SHP77 (cell line): ENCODE measurements around the gene CELF2.

ENCODE experiments used
- DNase-seq, 2 experiments: peaks; one replicate each; lab custom pipeline; 2025; lab: John Stamatoyannopoulos, UW

Gene CELF2

DNA sequence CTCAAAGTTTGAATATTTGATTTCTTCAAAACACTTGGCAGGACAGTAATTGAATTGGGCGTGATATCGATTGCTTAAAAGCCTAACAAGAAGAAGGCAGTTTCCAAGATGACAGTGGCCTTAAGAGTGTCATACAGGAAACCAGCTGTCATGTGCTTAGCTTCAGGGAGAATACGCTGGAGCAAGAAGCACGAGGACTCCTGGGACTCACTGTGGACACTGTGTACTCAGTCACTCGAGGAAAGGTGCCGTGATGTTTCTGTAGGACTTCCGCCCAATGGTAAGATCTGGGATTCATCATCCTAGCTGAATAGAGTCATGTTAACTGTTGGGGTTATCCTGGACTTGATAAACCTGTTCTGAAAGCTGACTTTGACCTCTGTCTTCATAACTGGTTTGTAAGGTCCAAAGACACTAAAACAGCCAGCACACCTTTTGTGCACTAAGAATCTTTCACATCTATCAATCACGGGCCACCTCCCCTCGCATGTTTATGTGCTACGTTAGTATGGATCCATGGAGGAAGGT, 113.5 kb downstream of the CELF2 start:
- DNase-seq: no peak

DNA sequence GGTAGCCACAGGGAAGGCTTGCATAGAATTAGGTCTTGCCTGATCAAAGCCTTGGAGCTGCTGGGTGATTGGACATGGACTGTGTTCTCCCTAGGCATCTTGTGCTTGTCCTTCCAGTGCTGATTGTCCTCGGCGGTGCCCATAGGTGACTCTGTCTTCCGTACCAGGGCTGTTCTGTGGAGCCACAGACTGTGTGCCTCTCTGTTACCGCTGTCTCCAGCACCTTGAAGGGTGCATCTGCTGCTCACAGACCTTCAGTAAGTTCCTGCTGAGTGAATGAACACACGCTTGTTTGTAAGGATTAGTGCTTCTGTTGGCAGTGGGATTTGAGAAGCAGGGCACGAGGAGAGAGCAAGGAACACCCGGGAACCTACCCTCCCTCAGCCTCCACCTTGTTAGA, 116.7 kb downstream of the CELF2 start:
- no peak for DNase-seq

DNA sequence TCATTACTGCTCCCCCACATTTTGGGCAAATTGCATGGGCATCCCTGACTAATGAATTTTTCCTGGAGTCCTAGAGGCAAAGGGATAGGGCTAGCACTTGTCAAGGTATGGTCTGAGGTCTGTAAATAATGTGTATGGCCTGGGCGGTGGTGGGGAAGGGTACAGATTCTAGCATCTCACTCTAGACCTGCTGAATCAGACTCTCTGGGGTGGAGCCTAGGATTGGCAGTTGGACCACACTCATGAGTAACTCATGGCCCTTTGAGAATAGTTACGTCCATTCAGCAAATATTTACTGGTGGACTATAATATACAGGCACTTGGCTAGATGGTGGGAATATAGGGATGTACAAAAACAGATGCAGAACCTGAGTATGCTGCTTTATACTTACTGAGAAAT, 118.0 kb downstream of the CELF2 start:
- no peak for DNase-seq

DNA sequence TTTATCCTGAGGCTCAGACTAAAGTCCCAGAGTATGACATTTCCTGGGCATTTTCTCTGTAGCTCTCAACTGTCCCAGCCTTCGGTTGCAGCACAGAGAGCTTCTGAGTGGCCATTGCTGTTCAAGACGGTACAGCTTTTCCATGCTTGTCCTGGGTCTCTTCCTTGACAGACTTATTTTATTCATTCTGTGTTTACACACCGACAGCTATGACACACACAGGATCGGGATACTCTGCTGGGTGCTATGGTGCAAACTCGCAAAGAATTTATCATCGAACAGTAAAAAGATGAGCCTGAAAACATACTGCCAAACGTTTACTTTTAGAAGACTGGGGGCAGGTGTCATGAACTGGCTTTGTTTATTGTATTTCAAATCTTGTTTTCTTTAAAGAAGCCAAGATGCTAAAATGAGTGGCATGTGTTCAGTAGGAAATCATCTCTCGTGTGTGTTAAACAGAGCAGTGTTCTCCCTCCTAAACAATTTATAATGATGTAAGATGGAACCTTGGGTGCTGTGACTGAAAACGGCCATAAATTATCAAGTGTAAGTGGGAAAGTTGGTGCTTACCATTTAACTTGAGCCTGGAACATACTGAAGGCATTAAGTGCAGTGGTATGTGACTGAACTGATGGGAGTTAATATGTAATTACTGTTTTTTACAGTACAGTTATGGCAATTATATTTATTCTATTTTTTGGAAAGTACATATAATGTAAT, 120.8 kb downstream of the CELF2 start:
- no peak for DNase-seq

DNA sequence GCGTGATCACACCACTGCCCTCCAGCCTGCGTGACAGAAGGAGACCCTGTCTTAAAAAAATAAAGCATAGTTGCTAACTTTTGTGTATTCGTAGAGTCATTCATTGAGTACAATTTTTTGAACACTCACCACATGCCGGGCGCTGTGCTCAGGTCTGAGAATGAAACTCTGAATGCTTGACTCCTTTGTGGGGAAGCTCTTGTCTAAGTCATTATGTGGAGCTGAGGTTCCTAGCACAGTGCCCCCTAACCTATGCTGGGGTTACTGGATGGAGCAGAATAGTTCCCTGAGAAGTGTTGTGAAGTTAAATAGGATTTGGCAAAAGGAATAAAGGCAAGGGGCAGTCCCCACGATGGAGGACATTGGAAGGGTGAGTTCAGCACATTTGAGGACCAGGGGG, 123.3 kb downstream of the CELF2 start:
- no peak for DNase-seq

DNA sequence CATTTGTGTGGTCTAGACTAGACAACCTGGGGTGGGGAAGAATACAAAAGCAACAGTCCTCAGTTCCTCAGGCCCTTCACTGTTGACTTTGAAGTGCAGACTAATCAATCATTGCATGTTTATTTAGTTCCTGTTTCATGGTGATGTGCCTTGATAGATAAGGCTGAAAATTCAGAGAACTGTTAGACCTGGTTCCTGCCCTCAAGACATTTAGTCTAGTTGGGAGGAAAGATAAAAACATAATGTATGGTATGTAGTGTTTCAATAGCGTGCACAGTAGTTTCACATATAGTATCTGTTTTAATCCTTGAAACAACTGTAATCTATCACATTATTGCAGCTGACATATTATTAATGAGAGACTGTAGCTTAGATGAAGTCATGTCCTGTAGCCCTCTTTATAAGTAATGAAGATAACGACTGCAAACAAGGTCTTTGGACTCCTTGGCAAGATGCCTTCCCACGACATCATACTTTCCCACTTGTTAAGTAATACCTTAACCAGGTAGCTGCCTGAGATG, 124.0 kb downstream of the CELF2 start:
- no peak for DNase-seq

DNA sequence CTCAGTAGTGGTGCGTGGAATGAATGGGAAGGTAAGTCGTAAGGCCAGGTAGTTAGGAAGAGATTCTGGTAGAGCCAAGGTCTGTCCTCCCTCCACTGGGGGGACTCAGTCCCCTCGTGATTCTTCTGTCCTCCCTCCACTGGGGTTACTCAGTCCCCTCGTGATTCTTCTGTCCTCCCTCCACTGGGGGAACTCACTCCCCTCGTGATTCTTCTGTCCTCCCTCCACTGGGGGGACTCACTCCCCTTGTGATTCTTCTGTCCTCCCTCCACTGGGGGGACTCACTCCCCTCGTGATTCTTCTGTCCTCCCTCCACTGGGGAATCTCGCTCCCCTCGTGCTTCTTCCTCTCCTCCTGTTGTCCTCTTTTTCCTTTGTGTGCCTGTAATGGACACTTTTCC, 125.1 kb downstream of the CELF2 start:
- no peak for DNase-seq

DNA sequence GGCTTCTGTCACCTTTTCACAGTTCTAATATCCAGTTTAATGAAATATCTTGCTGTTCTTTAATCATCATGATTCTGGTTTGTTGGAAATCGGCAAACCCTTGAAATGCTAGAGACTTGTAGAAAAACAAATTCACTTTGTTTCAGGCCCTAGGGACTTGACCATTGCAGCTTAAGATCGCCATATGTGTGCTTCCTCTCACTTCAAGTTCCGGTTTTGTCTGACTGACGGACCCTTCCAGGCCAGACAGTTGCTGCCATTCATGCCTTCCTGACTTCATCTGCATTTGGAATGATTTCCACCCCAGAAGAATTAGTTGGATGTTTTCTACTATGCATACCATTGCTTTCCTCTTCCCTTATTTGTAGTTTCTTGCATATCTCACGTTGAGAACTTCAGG, 125.6 kb downstream of the CELF2 start:
- DNase-seq: no peak

DNA sequence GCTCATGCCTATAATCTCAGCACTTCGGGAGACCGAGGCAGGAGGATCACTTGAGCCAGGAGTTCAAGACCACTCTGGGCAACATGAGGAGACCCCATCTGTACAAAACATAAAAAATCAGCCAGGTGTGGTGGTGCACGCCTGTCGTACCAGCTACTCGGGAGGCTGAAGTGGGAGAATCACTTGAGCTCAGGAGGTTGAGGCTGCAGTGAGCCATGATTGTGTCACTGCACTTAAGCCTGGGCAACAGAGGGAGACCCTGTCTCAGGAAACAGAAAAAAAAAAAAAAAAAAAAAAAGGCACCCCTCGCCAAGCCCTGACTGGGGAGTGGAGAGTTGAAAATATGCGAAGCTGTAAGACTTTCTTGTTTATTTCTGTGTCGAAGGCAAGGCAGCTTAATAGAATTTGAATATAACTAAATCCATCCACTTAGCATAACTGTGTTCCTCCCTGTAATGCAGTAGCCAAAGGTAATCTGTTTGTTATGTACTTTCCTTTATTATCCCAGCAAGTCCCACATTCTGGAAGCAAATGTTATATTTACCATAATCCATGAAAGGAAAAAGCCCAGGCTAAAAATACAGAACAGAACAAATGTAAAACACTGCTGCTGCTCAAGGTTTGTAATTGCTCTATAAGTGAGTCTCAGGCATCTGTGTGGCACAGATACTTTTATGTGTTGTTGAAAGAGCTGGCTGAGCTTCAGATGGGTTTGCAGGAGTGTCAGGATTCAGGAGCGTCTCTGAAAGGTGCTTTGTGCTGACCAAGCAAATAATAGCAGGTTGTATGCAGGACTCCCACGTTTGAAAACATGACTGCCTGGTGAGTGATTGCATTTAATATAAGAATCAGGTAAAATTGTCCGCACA, 127.2 kb downstream of the CELF2 start:
- no peak for DNase-seq

DNA sequence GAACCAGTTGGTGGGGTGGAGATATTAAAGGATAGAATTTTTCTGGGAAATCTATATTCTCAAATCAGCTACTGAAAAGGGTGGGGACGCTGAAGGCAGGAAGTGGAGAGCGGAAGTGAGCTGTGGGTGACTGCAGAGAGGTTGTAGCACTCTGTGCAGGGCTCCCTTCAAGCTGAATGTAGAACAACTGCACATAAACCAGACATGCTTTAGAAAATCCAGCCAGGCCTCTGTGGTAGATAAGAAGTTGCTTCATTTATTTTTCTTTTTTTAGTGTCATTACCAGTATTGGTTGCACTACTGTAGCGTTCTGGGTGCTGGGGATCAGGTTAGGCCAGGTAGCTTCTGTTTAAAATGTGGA, 127.8 kb downstream of the CELF2 start:
- DNase-seq: no peak

DNA sequence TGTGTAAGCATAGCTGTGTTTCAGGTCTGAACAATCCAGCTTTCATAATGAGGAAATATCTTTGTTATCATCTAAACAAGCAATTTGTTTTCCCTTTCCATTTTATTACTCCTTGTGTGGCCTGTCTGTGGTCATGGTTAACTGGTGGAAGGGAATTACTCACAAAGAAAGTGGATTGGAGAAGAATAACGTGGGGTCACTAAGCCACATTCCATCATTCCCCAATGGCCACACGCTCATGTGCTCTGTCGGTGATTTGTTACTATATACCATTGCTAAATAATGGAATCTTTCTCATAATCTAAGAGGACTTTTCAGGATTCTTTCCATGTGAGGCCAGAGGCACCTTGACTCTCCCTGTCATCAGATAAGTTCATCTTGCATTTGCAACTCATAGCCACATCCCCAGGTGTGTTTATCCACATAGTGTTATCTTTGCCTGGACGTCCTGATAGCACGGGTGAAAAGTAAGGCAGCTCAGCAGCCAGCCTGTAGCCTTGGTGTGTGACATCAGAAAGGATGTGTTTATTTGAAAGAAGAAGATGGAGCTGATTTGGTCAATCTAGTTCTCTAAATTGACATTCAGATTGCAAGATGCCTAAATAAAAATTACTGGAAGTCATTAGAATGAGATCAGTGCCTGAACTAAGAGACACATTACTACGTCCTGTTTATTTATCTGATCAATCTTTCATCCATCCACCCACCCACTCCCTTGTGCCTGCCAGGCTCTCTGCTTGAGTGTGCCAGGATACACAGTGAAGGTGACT, 128.9 kb downstream of the CELF2 start:
- DNase-seq: no peak

DNA sequence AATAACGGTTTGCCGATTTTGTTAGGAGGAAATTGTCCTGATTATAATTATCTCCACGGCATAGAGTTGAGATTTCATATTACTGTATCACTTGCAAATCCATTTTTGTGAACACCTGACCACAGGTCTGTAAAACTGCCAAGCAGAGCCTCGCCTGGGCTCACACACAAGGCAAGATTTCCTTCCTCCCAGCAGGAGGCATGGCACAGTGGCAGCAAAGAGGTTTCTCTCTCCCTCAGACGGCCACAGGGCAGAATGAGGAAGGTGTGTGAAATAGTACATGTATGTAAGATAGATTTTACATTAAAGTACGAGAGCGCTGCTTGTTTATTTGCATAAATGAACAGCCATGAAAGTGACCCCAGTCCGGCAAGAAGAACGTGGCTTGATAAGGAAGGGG, 130.1 kb downstream of the CELF2 start:
- no peak for DNase-seq

DNA sequence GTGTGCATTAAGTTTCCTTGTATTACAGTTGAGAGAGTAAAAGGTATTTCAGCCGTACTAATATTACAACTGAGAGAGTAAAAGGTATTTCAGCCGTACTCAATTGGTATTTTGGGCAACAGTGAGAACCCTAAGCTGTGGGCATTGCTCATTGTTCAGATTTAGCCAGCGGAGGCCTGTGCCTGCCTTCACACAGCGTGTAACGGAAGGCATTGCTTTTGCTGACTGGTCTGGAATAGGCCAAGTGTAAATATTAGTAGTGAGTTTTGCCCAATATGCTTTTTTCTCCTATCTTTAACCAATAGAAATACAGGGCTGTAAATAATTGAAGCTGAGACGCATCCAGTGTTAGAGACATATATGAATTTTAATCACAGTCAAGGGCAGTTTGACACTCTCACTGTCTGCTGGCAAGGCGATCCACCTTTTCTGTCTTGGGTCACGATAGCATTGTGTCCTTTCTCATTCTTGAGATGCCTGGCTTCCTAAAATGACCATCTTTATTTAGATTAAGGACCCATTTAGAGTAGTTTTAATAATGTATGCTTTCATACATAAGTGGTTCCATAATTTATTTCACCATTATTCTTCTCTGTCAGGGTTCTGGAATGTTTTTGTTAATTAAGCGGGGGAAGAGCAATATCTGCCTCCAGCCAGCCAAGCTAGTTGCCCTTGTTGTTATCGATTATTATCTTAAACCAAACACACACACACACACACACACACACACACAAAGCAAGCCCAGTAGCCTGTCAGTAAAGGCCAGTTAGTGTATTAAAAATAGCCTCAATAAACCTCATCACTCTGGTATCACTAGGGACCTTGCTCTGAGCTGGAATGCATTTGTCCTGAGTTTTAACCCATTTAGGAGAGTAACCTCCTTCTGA, 130.7 kb downstream of the CELF2 start:
- DNase-seq: no peak

DNA sequence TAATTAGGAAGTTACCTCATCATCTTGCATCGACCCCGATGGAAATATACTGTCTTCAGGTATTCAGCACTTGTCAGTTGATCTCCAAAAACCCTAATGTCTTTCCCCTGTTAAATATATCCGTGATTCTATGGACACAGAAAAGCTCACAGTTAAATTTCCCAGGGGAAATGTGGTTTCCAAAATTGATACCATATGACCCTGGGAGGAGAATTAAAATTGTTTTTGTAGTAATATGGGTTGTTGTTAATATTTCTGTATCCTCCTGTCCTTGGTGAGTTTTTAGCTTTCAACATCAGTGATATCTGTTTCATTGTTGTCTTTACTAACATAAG, 132.1 kb downstream of the CELF2 start:
- no peak for DNase-seq

DNA sequence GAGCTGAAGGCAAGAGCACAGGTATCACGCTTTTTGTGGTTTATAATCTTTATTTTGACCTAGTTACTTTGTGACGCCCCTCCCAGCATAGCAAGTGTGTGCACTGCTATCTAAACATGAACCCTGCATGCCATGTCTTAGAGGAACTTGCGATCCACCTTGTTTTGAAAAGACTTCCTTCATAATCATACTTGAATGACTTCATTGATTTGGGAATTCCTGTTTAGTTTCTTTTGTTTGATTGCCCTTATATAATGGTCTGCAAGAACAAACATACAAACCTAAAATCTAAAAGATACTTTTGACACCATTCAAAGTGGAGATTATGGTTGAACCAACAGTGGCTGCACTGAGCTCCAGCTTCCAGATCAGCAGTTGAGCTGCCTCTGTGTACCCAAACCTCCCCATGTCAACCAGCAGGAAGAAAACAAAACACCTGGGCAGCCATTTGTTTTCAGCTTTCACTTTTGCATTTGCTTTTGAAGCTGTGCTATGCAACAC, 132.6 kb downstream of the CELF2 start:
- no peak for DNase-seq

DNA sequence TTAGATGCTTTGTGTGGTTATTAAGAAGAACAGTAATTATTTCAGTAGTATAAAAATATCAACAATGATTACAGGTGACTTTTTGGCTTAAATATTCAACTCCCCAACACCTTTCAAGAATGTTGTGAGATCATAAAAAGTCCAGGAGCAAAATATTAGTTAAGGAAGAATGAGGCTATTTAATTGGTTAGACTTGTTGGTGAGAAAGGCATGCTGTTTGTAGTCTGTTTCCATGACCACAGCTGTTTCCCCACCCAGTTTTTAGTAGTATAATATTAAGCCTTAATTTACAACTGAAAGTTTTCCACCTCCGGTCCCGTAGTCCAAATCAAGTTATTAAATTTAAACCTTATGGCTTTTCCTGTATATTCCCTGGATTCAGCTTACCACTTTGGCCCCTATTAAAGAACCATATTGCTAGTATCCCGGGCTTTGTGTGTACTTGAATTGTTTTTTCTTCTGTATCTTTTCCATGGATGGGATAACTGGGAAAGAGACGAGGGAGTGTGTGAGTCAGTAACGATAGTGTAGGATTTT, 133.3 kb downstream of the CELF2 start:
- no peak for DNase-seq

DNA sequence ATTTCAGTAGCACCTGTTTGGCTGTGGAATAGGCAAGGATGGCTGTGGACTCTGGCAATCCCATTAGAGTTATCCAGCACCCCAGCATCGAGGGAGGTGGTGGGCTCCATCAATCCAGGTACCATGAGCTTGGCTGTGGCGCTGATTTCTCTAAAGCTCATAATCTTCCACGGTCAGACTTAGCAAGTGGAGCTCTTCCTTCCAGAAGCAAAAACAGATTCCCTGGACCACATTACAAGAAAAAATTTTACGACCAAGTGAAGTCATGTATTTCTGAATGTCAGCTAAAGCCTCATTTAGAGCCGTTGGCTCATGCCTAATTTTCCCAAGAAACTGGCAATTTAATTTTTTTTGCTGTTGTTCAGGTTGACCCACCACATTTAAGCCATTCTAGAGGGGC, 135.1 kb downstream of the CELF2 start:
- no peak for DNase-seq

DNA sequence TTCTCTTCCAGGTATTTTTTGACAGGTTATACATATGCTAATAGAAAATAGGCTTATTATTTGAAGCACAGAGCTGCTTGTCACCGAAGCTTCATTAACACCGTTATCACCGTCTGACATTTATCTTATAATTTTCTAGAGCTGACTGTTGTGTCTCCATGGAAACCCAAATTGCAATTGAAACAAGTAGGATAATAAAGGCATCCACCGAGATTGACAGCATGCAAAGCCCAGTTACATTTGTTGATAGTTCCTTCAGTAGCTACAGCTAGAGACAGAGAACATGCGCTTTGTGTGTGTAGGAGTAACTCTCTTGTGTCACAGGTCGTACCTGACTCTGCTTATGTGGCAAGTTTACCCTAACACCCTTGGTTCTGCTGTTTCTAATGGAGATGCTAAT, 135.6 kb downstream of the CELF2 start:
- no peak for DNase-seq

DNA sequence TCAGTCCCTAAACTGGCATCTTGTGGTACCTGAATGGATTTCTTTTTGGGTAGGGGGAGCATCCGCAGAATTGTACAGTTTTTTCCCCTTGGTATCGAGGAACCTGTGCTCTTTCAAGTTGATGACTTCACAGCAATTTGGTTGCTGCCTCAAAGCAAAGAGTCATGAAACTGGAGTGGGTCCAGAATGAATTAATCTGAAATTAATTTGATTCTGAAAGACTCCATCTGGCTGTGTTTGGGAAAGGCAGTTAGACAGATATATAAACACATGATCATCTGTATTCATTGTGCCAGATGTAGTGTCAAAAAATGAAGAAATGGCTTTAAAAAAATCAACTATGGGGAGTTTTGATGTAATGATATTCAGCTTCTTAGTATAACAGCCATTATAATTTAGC, 136.1 kb downstream of the CELF2 start:
- no peak for DNase-seq

DNA sequence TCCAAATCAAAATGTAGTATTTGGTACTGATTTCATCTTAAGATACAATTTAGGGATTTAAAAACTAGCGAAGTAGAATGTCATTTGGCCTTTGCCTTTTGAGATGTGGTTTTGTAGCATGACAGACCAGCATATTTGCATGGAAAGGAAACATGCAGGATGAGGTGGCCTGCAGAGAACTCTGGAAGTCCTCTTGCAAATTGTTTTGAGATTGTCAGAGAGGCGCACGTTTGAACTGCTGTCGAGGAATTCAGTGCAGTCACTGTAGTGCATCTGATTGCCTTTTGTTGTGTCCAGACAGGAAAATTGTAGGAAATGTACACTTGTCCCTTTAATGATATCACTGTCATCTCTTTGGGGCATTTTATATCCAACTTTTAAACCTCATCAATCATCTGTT, 136.7 kb downstream of the CELF2 start:
- no peak for DNase-seq
